Fibroblast of skin of right biceps (primary cell): ENCODE data around the gene C3orf20.
"Not testable (repeated sequence)": the region's sequence is repeated elsewhere in the genome, so short reads cannot be mapped to it uniquely, and the experiment has no call there.

Experiments used
- DNase-seq: peaks from one replicate; pipeline ENCODE4 v3.0.0-alpha.2; 2013

C3orf20 gene

GRCh38 chr3:14802381-14802731 is 127.4 kb downstream of the C3orf20 start:
- no peak for DNase-seq

GRCh38 chr3:14803101-14803980 is 128.4 kb downstream of the C3orf20 start:
- DNase-seq: peak; percentile 61

- no peak for DNase-seq
Observed at GRCh38 chr3:14803981-14804834, 129.3 kb downstream of the C3orf20 start.

- no peak for DNase-seq
Observed at GRCh38 chr3:14804835-14805780, 130.2 kb downstream of the C3orf20 start.

- no peak for DNase-seq
Observed at GRCh38 chr3:14805961-14806537, 131.1 kb downstream of the C3orf20 start.

GRCh38 chr3:14806641-14807263 is 131.8 kb downstream of the C3orf20 start:
- peak; percentile 10 for DNase-seq

GRCh38 chr3:14808025-14808424 is 133.1 kb downstream of the C3orf20 start:
- DNase-seq: no peak

- no peak for DNase-seq
Observed at GRCh38 chr3:14808502-14809266, 133.7 kb downstream of the C3orf20 start.

GRCh38 chr3:14809611-14810010 is 134.7 kb downstream of the C3orf20 start:
- DNase-seq: not testable (repeated sequence)

GRCh38 chr3:14810070-14810791 is 135.3 kb downstream of the C3orf20 start:
- DNase-seq: peak; percentile 8

GRCh38 chr3:14810801-14811661 is 136.1 kb downstream of the C3orf20 start:
- DNase-seq: no peak

GRCh38 chr3:14811684-14812083 is 136.7 kb downstream of the C3orf20 start:
- DNase-seq: no peak

GRCh38 chr3:14812196-14812790 is 137.4 kb downstream of the C3orf20 start:
- DNase-seq: no peak

GRCh38 chr3:14814411-14814871 is 139.5 kb downstream of the C3orf20 start:
- no peak for DNase-seq

GRCh38 chr3:14816359-14816758 is 141.4 kb downstream of the C3orf20 start:
- DNase-seq: no peak

- DNase-seq: no peak
Observed at GRCh38 chr3:14818804-14819500, 144.0 kb downstream of the C3orf20 start, which contains the start of gene FGD5. Gene FGD5 (plus strand): TSS chr3:14818962. CDS start chr3:14819072, 110 bp downstream.

- DNase-seq: no peak
Observed at GRCh38 chr3:14819671-14820070, 144.7 kb downstream of the C3orf20 start.

- no peak for DNase-seq
Observed at GRCh38 chr3:14820156-14820555, 145.2 kb downstream of the C3orf20 start.
